ENCODE data around the gene CITED2. TPM values are rescaled to one million over a fixed set of nuclear protein-coding genes. Genes with fewer than 3 reads are reported as not detected.
A peak's percentile ranks its signal among the peaks of the same experiment; 100 is the strongest.

CITED2 gene
- total and polyA plus RNA-seq, 2 experiments from 2014 or later: 26.6 to 76.9 TPM

- Histone ChIP-seq H3K9me2 (ENCODE audit: insufficient read depth) (no peaks in the 10 kb centered on the region), H3K4me2 (peak overlapping the region; percentile 45), H2AFZ (no peak overlapping the region), H3K36me3 (ENCODE audit: insufficient read depth) (0 out of 2 replicates have a peak, but pooled peaks cover 4% of the 10 kb centered on the region), H3K79me2 (replicated peaks; ENCODE audit: insufficient read depth) (peaks cover 19% of the 10 kb centered on the region), H3K4me3 (peak overlapping the region; percentile 8), H4K20me1 (replicated peaks; ENCODE audit: insufficient read depth) (no peaks in the 10 kb centered on the region), H3K27me3 (ENCODE audit: insufficient read depth) (no peaks in the 10 kb centered on the region), H3K4me1 (ENCODE audit: insufficient read depth) (peaks cover 41% of the 10 kb centered on the region), H3K27ac (ENCODE audit: low read depth) (peak overlapping the region; percentile 95), H3F3A (replicated peaks; ENCODE audit: low read depth) (no peaks in the 10 kb centered on the region; the same call in 1 of the 2 replicates)
- H3K4me1 Mint-ChIP-seq: peaks cover 62% of the 10 kb centered on the region
- peaks cover 17% of the 10 kb centered on the region for H3K36me3 Mint-ChIP-seq (ENCODE audit: low read depth)
- TF ChIP-seq ZNF462 (CRISPR knock-in tag; IDR thresholded peaks at IDR 0.05) (peak; percentile 62), ETS1 (IDR thresholded peaks at IDR 0.05) (no peak), NANOG (IDR thresholded peaks at IDR 0.05; ENCODE audit: borderline replicate concordance) (no peak), STAT1 (IDR thresholded peaks at IDR 0.05; ENCODE audit: unreplicated experiment) (no peak), EZH2phosphoT487 (IDR thresholded peaks at IDR 0.05; ENCODE audit: unreplicated experiment) (no peak), ZNF114 (CRISPR knock-in tag; IDR thresholded peaks at IDR 0.05) (no peak)
- peak overlapping the region; percentile 50 for H3K4me3 Mint-ChIP-seq
- H3K9me3 Mint-ChIP-seq: no peaks in the 10 kb centered on the region; the same call in 2 of the 3 replicates
- H3K27me3 Mint-ChIP-seq (ENCODE audit: insufficient read depth, low read depth, poor library complexity): peaks cover 2% of the 10 kb centered on the region
- ATAC-seq: peak; percentile 89
- DNase-seq (ENCODE audit: low spot score): peak; percentile 92
- peak overlapping the region; percentile 97 for H3K27ac Mint-ChIP-seq
Observed at GRCh38 chr6:139367810-139368351, 6.6 kb downstream of the CITED2 start.
